Measurements from ENCODE around the gene TCP11.

TCP11 gene

GRCh38 chr6:35090734-35091133, 50.4 kb downstream of the TCP11 start:
- no peak for DNase-seq

- no peak for DNase-seq
These were observed 51.1 kb downstream of the TCP11 start for GRCh38 chr6:35089935-35090505.

- no peak for DNase-seq
These were observed 51.8 kb downstream of the TCP11 start for GRCh38 chr6:35089216-35089934.

- no peak for DNase-seq
These were observed 52.6 kb downstream of the TCP11 start for GRCh38 chr6:35088281-35089215.

GRCh38 chr6:35087361-35088280, 53.5 kb downstream of the TCP11 start:
- DNase-seq = no peak

GRCh38 chr6:35086636-35087360, 54.3 kb downstream of the TCP11 start:
- DNase-seq = no peak

GRCh38 chr6:35086282-35086632, 54.9 kb downstream of the TCP11 start:
- DNase-seq = no peak

GRCh38 chr6:35085359-35086281, 55.5 kb downstream of the TCP11 start:
- no peak for DNase-seq

GRCh38 chr6:35084511-35085203, 56.5 kb downstream of the TCP11 start:
- no peak for DNase-seq

- DNase-seq = no peak
These were observed 57.1 kb downstream of the TCP11 start for GRCh38 chr6:35084041-35084491.

GRCh38 chr6:35083507-35083906, 57.6 kb downstream of the TCP11 start:
- DNase-seq = no peak

- no peak for DNase-seq
These were observed 58.3 kb downstream of the TCP11 start for GRCh38 chr6:35082733-35083403.

- DNase-seq = no peak
These were observed 59.0 kb downstream of the TCP11 start for GRCh38 chr6:35082046-35082732.

GRCh38 chr6:35081426-35081851, 59.7 kb downstream of the TCP11 start:
- no peak for DNase-seq

GRCh38 chr6:35080821-35081425, 60.2 kb downstream of the TCP11 start:
- no peak for DNase-seq

- DNase-seq = no peak
These were observed 61.0 kb downstream of the TCP11 start for GRCh38 chr6:35080016-35080680.

GRCh38 chr6:35079311-35080000, 61.7 kb downstream of the TCP11 start:
- no peak for DNase-seq
